Thyroid gland (tissue), 4 donors: Measurements from ENCODE around the gene DCX.

Experiments
- POLR2A ChIP-seq, 2 donors: fragments of 450-650 bp; IDR thresholded peaks; one replicate each; pipeline ENCODE4 v1.6.1; 2017; ENCODE audit warnings: antibody characterized with exemption in 2 of 2, mild to moderate bottlenecking in 2 of 2, moderate library complexity in 1 of 2
- TF ChIP-seq, protein P1 (sequence below), 6 experiments: fragments of 200-600 bp in 3 of 6; fragments of 450-650 bp in 3 of 6; sonication (generic) in 3 of 6; IDR thresholded peaks; one replicate each; pipeline ENCODE4 v1.5.1; 2016 to 2019; ENCODE audit warnings: antibody characterized with exemption in 6 of 6, mild to moderate bottlenecking in 2 of 6, inconsistent platforms in 1 of 6, moderate library complexity in 1 of 6

DNA sequence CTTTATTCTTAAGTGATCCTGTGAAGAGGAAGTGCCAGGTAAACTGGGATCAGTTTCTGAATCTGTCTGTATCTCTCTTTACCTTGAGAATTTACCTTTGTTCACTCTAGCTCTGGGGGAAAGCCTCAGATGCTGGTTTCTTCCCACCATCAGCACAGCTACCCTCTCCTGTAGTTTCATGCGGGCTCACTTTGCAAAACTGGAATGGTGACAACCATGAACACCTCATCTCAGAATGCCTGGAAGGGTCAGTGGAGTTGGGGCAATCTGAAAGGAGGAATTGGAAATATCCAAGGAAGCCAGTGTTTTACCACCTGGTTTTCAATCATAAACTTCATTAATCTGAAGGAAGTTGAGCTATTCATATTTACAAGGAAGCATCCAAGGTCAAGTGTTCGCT lies 30.8 kb upstream of the DCX start:
- no peak for TF ChIP-seq POLR2A (IDR thresholded peaks at IDR 0.05)
- TF ChIP-seq, protein P1, sequence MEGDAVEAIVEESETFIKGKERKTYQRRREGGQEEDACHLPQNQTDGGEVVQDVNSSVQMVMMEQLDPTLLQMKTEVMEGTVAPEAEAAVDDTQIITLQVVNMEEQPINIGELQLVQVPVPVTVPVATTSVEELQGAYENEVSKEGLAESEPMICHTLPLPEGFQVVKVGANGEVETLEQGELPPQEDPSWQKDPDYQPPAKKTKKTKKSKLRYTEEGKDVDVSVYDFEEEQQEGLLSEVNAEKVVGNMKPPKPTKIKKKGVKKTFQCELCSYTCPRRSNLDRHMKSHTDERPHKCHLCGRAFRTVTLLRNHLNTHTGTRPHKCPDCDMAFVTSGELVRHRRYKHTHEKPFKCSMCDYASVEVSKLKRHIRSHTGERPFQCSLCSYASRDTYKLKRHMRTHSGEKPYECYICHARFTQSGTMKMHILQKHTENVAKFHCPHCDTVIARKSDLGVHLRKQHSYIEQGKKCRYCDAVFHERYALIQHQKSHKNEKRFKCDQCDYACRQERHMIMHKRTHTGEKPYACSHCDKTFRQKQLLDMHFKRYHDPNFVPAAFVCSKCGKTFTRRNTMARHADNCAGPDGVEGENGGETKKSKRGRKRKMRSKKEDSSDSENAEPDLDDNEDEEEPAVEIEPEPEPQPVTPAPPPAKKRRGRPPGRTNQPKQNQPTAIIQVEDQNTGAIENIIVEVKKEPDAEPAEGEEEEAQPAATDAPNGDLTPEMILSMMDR (IDR thresholded peaks at IDR 0.05) = no peak
